Medulla oblongata (tissue), 1 donor: Measurements from ENCODE around the gene SF3B3.

Experiments used
- DNase-seq: peaks from one replicate; pipeline ENCODE4 v3.0.0-alpha.2; 2015; ENCODE audit errors: extremely low spot score

The SF3B3 gene

DNA sequence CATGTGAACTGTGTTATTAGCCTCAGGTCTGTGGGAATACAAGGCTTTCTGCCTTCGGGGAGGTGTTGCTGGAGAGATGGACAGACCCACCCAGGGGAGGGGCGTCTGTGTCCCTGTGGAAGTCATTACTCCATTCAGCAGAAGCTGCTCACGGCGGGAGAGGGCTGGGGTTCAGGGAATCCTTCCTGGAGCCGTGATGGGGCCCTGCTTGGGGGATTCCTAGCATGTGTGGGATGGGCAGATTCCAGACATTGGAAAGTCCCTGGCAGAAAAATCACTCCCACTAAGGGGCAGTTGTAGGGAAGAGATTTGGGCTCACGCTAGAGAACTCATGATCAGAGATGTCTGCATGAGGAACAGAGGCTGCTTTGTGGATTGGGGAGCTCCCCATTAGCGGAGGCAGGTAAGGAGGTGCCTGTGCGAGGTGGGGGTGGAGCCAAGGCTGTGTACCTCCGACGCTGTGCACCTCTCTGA, 66.4 kb downstream of the SF3B3 start:
- no peak for DNase-seq

DNA sequence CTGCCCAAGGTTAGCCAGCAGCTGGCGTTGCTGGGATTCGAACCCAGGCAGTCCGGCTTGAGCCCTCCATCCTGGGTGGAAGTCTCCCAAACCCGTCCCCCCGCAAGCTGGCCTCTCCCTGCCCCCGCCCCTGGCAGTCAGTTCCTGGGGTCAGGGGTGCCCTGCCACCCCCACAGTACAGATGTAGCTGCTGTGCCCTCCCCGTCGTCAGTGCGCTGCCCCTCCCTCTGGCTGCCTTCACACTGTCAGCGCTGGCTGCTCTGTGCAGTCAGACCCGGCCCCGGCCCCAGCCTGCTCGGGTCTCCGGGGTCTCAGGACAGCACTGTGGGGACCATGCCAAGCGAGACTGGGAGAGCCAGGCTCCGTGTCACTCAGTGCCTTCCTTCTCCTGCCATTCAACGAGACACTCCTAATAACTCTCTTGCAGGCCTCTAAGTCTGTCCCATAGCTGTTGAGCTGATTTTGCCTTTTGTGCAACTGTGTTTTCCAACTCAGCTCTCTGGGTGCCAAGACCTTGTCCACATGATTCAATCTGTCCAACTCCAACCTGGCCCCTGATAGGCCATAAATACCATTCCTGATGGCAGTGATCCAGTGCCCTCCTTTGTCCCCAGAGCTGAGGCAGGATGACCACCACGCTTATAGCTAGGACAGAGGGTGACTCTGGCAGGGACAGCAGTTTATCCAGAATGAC, 67.3 kb downstream of the SF3B3 start:
- no peak for DNase-seq

DNA sequence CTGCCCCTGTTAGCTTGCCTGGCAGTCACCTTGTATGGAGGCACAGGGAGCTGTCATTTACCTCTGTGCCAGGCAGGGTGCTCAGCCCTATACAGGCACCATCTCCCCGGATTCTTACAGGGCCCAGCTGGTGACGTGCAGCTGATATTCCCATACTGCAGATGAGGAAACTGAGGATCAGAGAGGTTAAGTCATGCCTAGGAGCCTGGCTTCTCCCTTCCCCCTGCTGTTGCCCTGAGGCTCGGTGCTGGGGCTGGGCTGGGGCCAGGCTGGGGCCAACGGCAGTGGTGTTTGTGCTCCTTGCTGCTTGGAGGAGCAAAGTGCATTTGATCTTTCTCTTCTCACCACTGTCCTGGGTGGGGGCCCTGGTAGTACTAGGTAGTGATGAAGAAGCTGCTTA, 68.0 kb downstream of the SF3B3 start:
- no peak for DNase-seq

DNA sequence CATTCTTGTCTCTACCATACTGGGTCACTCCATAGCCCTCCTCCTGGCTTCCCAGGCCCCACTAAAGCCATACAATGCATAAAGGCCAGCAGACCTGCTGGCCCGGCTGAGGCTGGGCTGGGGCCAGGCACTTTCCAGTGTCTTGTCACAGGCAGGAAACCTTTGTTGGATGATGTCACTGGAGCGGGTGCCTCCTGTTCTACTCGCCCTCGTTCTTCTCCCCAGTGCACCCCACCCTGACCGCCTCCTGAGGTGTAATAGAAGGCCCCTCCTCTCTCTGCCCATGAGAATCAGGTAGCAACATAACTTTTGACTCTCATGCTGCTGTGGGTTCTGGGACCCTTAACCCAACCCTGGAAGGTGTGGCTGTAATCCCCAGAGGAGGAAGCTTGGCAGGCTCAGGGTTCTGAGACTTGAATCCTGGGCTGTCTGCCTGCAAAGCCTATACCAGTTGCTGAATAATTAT, 68.5 kb downstream of the SF3B3 start:
- no peak for DNase-seq

DNA sequence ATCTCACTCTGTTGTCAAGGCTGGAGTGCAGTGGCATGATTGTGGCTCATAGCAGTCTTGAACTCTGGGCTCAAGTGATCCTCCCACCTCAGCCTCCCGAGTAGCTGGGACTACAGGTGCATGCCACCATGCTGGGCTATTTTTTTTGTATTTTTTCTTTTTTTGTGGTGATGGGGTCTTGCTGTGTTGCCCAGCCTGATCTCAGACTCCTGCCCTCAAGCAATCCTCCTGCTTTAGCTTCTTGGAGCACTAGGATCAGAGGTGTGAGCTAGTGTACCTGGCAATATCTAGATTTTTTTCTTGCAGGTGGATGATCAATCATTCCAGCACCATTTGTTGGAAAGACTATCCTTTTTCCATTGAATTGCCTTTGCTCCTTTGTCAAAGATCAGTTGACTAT, 69.9 kb downstream of the SF3B3 start:
- DNase-seq, result no peak

DNA sequence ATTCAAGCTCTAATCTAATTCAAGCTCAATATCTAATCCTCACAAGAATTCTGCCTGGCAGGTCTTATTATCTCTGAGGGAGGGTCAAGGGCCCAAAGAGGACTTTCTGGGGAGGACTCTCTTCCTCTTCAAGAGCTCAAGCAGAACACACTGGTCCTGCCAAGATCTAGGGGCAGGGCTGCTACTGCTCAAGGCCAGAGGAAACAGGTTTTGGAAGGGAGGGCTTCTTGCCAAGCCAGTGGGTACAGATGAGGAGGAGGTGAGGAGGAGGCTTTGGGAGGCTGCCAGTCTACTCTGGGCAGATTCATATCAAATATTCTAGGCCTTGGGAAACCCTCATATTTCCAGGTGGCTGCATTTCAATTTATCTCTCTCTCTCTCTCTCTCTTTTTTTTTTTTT, 71.0 kb downstream of the SF3B3 start:
- DNase-seq, result no peak

DNA sequence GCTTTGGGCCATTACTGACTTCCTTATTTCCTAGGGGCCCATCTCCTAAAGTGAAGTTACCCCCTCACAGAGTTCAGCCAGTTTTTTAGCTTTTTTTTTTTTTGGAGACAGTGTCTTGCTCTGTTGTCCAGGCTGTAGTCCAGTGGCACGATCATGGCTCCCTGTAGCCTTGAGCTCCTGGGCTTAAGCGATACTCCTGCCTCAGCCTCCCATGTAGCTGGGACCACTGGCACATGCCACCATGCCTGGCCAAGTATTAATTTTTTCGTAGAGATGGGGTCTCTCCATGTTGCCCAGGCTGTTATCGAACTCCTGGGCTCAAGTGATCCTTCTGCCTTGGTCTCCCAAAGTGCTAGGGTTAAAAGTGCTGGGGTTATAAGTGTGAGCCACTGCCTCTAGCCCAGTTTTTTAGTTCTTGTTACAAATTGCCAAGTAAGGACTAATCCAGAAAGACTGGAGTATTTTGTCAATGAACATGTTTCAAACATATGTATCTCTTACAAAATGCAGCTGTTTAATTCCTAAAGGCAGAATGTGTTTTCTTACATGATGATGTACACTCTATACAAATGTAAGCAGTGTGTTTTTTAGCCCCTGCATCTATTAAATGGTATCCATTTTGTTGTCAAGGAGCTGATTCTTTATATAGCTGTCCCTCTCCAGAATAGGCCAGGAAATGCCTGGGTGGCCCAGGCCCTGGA, 73.7 kb downstream of the SF3B3 start:
- no peak for DNase-seq

DNA sequence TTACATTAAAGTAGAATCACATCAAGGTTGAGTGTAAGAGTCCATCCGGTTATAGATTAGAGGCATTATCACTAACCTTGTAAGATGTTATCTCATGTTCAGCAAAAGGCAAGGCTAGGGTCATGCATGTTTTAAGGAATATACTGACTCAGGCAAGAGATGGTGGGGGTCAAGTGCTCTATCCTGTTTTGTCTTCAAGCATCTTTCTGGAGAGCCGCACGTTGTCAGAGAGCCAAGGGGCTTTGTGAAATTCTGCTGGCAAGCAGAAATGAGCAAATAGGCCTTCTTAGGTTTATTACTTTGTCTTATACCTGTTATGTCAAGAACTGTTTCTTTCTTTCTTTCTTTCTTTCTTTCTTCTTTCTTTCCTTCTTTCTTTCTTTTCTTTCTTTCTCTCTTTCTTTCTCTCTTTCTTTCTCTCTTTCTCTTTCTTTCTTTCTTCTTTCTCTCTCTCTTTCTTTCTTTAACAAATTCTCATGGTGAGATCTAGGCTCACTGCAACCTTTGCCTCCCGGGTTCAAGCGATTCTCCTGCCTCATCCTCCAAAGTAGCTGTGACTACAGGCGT, 75.4 kb downstream of the SF3B3 start:
- no peak for DNase-seq

DNA sequence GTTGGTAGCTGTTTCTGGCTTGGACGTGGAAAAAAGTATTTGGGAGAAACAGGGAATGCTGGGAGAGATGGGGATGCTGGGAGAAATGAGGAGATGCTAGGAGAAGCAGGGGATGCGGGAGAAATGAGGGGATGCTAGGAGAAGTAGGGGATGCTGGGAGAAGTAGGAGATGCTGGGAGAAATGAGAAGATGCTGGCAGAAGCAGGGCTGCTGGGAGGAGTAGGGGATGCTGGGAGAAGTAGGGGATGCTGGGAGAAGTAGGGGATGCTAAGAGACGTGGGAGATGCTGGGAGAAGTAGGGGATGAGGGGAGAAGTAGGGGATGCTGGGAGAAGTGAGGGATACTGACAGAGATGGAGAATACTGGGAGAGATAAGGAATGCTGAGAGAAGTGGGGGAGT, 77.1 kb downstream of the SF3B3 start:
- DNase-seq, result no peak

DNA sequence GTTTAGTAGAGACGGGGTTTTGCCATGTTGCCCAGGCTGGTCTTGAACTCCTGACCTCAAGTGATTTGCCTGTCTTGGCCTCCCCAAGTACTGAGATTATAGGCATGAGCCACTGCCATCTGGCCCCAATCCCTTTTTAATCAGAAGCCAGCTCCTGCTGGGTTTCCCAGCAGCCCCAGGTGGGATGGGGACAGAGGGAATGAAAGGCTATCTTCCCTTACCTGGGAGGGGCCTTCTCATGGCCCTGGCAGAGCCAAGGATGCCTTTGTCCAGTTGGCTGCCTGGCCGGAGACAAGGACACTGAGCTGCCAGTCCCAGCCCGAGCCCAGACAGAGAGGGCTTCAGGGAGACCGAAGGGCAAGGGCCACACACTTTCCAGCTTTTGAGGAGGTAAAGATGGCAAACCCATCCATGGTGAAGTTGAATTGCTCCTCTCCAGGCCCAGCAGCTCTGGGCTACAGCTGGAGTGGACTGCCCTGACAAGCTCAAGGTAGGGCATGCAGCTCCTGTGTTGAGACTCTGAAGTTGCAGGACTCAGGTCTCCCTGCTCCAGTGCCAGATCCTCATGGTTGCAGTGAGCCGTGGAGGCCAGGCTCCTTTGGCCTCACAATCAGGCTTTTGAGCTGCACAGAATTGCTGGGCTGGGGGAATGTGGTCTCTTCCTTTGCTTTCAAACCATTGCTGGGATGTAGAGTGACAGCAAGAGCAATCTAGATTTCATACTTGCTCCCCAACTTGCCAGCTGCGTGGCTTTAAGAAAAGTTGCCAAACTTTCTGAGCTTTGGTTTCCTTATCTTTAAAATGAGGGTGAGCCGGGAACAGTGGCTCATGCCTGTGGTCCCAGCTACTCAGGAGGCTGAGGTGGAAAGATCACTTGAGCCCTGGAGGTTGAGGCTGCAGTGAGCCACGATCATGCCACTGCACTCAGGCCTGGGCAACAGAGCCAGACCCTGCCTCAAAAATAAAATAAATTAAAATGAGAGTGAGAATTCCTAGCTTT, 78.3 kb downstream of the SF3B3 start:
- no peak for DNase-seq

DNA sequence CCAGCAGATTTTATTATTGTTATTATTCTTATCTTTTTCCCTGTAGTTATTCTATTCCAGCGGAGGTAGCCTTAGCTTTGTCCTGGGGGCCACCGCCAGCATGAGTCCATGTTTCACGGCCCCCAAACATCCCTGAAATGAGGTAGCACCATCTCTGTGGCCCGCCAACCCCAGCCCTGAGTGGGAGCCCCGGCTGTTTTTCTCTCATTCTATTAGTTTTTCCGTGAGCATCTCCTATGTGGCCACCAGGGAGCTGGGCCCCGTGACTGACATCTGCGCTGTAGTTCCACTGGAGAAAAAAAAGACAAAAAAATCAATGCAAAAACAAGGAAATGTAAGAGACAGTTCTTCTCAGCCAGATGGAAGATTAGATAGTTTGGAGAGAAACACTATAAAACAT, 79.2 kb downstream of the SF3B3 start:
- DNase-seq, result no peak

DNA sequence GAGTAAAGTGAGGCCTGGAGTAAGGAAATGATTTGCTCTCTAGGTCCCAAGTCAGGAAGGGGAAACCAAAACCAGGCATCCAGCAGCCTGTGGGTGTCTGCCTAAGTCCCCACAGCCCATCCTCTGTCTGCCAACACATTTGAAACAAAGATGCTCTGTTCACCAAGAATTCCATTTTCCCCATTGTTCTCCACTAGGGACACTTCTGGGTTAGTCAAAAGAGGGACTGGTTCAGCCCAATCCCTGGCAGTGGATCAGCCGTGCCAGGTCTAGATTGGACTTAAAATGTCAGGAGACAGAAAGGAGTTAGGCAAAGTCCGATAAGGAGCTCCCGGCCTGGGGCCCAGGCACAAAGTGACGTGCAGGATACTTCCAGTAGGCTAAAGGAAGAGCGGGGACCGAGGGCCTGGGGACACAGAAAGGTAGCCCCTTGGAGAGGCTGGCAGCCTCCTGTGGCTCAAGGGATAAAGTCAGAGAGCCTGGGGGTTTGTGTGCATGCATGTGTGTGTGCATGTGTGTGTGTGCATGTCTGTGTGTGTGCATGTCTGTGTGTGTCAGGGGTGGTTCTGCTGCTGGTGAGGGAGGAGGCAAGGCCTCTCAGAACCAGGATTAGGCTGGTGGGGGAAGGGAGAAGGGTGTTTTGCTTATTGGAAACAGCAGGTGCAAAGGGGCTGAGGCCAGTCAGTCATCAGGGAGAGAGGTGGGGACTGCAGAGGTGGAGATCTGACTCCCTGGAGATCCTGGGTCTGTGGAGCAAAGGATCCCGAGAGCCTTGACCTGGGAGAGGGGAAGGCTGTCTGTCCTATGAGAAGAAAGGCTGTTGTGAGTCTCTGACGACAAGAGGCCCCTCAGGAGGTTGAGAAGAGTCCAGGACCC, 81.0 kb downstream of the SF3B3 start:
- peak; percentile 58 for DNase-seq

DNA sequence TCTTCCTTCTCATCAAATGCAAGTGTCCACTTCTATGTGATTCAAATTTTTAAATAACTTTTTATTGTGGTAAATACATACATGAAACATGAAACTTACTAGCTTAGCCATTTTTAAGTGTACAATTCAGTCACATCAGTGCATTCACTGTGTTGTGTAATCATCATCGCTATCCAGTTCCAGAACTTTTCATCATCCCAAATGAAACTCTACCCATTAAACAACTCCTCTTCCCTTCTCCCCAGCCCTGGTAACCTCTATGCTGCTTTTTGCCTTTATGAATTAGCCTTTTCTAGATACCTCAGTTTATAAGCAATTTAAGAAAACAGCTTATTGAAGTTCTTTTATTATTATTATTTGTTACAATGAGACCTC, 81.7 kb downstream of the SF3B3 start:
- DNase-seq, result no peak

DNA sequence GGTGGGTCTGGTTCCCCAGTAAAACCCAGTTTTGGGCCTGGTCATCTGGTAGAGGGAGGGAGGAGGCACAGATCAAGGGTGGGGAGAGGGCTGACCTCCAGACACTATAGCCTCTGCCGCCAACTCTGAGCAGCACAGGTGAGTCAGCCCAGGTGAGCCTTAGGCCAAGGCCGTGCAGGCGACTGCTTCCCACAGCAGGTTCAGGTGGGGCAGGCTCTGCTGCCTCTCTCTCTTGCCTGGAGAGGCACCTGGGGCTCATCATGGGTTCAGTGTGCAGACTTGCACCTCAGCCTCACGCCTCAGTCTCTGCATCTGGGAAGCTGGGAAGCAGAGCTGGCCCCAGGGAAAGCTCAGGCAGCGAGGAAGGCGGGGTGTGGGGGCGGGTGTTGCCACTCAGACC, 84.9 kb downstream of the SF3B3 start:
- DNase-seq, result no peak

DNA sequence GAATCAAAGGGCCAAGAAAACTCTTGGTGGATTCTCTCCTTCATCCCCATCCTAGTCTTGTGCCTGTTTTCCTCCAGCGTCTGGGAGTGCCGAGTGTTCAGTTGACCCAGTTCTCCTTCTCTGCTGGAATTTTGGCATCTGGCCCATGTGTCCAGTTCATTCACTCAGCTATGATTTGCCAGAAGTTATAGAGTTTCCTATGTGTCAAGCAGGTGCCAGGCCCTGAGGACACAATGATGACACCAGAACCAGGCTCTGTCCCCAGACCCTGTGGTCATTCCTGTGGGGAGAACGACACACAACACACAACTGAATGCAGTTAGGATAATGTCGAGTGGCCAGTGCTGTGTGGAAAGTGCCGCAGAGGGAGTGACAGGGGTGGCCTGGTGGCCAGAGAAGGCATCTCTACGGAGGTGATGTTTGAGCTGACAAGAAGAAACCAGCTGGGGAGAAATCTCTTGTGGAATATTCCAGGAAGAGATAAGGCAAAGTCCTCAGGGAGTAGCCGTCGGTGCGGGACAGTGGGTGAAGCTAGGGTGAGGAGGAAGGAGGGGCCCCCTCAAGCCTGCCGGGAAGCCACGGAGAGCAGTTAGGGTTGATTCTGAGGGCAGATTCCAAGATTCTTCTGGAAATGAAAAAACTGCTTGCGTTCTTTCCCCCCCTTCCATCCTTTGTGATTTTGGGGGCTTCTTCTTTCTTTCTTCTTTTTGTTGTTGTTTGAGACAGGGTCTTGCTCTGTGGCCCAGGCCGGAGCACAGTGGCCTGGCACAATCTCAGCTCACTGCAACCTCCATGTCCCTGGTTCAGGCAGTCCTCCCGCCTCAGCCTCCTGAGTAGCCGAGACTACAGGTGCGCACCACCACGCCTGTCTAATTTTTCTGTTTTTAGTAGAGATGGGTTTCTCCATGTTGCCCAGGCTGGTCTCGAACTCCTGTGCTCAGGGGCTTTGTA, 86.9 kb downstream of the SF3B3 start:
- DNase-seq, result no peak

DNA sequence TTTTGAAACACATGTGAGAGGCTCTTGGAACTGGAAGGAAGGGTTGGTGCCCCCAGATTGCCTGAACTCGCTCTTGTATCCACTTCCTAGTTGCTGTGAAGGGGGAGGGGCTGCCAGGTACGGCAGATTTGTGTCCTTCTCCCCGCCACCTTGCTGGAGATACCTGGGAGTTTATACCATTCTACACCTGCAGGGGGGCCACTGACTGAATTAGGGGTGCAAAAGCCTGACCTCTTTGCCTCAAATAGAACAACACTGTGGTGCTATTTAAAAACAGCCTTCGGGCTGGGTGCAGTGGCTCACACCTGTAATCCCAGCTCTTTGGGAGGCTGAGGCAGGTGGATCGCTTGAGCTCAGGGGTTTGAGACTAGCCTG, 87.6 kb downstream of the SF3B3 start:
- no peak for DNase-seq

DNA sequence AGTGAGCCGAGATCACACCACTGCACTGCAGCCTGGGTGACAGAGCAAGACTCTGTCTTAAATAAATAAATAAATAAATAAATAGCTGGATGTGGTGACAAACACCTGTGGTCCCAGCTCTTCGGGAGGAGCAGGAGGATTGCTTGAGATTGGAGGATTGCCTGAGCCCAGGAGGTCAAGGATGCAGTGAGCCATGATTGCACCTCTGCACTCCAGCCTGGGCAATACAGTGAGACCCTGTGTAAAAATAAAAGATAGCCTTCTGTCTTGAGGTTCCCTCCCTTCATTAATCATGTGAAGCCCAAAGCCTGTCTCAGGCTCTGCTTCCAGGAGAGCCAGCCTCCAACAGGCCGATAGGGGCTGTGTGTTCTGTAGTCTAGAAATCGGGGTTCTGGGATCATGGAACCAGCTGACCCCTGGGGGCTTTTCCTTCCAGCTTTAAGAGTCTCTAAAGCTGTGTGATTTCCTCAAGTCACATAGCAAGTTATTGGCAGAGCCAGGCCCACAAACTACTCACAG, 88.2 kb downstream of the SF3B3 start:
- no peak for DNase-seq

DNA sequence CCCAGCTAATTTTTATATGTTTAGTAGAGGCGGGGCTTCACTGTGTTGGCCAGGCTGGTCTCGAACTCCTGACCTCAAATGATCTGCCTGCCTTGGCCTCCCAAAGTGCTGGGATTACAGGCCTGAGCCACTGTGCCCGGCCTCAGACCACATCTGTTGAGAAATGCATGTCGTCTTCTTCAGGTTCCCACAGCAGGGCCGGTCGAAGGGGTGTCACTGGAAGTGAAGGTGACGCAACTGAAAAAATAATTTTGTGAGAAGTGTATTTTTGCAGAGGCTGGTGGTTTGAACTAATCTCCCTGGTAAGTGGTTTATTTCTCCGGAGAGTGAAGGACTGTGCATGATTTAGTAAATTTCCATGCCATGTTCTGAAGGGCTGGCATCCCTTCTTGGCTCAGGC, 89.3 kb downstream of the SF3B3 start:
- no peak for DNase-seq

DNA sequence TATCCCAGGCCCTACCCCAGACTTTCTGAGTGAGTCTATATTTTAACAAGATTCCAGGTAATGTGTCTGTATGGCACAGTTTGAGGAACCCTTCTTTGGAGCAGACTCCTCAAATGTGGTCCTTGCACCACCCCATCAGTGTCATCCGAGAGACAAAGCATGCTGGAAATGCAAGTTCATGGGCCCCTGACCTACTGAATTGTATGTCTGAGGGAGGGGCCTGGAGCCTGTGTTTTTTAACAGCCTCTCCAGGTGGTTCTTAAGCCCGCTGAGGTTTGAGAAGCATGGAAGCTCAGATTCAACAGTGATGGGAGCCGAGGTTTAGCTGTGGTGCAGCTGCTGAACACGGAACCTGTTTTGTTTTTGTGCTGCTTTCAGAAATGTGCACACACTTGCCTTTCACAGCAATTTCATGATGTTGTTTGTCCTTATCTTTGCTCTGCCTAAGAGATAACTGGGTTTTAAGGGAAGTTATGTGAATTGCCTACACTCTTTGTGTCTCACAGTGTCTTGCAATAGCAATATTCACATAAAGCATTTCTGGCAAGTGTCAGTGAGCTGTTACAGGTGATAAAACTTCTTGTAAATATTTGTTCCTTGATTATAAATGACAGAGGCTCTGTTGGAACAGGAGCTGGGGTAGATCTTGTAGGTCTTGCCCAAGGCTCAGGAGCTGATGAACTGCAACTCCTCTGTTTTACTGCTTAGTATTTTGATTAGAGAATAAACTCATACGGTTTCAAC, 90.8 kb downstream of the SF3B3 start:
- no peak for DNase-seq
